Right atrium auricular region (tissue), 2 donors: ENCODE results near the gene GTF2IRD1. TPM values are rescaled to one million over a fixed set of nuclear protein-coding genes. Genes with fewer than 3 reads are reported as not detected.
A peak's percentile ranks its signal among the peaks of the same experiment; 100 is the strongest.
"Not testable (repeated sequence)": the region's sequence is repeated elsewhere in the genome, so short reads cannot be mapped to it uniquely, and the experiment has no call there.

Source experiments
- DNase-seq: peaks from one replicate; pipeline ENCODE4 v3.0.0-alpha.2; 2019; ENCODE audit warnings: low spot score
- H3K27ac ChIP-seq, 2 donors: fragments of 200-600 bp; sonication (generic); 1 replicate in 1 of 2; 2 replicates in 1 of 2; pipeline ENCODE4 v1.5.1; 2016 to 2019
- H3K27me3 ChIP-seq, 2 donors: fragments of 200-600 bp; sonication (generic); one replicate each; pipeline versions ENCODE4 v1.5.1 to v1.6.0; 2017 to 2019
- H3K36me3 ChIP-seq: fragments of 200-600 bp; sonication (generic); one replicate; pipeline ENCODE4 v1.5.1; 2016
- H3K4me1 ChIP-seq, 2 donors: fragments of 200-600 bp; sonication (generic); one replicate each; pipeline versions ENCODE4 v1.5.1 to v1.6.0; 2017 to 2019
- H3K4me3 ChIP-seq, 2 donors: fragments of 200-600 bp; sonication (generic); 1 replicate in 1 of 2; 2 replicates in 1 of 2; pipeline ENCODE4 v1.5.1; 2017 to 2019; ENCODE audit warnings: mild to moderate bottlenecking in 1 of 2, moderate library complexity in 1 of 2
- H3K9me3 ChIP-seq, 2 donors: fragments of 200-600 bp; sonication (generic); one replicate each; pipeline ENCODE4 v1.5.1; 2019
- total RNA-seq, 2 donors: library from RNA; depleted of rRNA; stranded (reverse); fragments of >200 nt; gene quantifications; one replicate each; pipeline ENCODE4 v1.1.0, GENCODE V29; 2016
- TF ChIP-seq, protein P1 (sequence below), 2 donors: fragments of 200-600 bp; sonication (generic); IDR thresholded peaks; one replicate each; pipeline ENCODE4 v1.5.1; 2019; ENCODE audit warnings: antibody characterized with exemption in 2 of 2

The GTF2IRD1 gene
- total RNA-seq, 2 donors from 2014 or later, result 15.6 to 16.5 TPM

DNA sequence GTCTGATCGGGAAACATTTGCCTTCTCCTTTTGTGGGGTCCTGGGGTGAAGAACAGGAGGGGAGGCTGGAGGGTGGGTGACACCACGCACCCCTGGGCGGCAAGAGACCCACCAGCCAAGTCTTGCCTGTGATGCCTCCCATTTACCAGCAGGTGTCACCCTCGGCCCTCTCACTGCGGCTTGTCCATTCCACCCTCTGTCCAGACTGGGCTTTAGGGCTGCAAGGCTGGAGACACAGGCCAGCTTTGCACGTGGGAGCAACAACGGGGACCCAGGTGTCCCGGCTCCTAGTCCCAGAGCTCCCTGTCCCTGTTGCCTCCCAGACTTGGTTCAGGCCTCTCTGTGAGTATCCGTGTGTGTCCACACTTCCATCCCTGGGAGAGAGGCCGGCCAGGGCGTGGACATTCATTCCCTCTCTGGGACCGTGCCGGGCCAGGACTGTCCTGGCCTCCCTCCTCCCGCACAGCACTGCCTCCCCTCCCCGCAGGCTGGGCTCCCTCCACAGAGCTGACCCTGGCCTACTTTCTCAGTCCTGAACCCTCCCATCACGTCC, 36.2 kb upstream of the GTF2IRD1 start:
- DNase-seq, result peak; percentile 70
- H3K9me3 ChIP-seq, result no peaks in the 10 kb centered on the region
- TF ChIP-seq, protein P1, sequence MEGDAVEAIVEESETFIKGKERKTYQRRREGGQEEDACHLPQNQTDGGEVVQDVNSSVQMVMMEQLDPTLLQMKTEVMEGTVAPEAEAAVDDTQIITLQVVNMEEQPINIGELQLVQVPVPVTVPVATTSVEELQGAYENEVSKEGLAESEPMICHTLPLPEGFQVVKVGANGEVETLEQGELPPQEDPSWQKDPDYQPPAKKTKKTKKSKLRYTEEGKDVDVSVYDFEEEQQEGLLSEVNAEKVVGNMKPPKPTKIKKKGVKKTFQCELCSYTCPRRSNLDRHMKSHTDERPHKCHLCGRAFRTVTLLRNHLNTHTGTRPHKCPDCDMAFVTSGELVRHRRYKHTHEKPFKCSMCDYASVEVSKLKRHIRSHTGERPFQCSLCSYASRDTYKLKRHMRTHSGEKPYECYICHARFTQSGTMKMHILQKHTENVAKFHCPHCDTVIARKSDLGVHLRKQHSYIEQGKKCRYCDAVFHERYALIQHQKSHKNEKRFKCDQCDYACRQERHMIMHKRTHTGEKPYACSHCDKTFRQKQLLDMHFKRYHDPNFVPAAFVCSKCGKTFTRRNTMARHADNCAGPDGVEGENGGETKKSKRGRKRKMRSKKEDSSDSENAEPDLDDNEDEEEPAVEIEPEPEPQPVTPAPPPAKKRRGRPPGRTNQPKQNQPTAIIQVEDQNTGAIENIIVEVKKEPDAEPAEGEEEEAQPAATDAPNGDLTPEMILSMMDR (IDR thresholded peaks at IDR 0.05), result peak; percentile 95 to 97
- H3K4me1 ChIP-seq, result peaks cover 0 to 6% of the 10 kb centered on the region in 2 donors
- H3K27me3 ChIP-seq, result no peaks in the 10 kb centered on the region
- H3K36me3 ChIP-seq, result no peaks in the 10 kb centered on the region
- H3K27ac ChIP-seq, result no peak overlapping the region
- no peak overlapping the region for H3K4me3 ChIP-seq

DNA sequence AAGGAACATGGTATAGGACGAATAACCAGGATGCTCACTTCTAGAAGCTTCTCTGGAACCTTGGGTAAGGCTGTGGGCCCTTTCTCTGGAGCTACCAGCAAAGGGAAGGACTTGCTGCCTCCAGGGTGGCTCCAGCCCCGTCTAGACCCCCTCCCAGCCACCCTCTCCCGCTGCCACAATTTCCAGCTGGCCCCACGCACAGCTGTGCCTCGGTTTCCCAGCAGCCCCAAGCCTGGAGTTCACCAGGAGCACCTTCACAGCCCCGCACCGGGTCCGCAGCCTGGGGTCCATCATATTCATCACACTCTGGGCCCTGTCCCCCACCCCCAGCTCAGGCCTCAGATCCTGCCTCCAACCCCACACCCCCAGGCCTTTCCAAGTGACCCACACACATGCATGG, 35.6 kb upstream of the GTF2IRD1 start:
- Histone ChIP-seq H3K4me1 (peaks cover 0 to 6% of the 10 kb centered on the region in 2 donors), H3K36me3 (no peaks in the 10 kb centered on the region), H3K9me3 (no peaks in the 10 kb centered on the region), H3K27me3 (no peaks in the 10 kb centered on the region), H3K27ac (no peak overlapping the region), H3K4me3 (no peak overlapping the region)
- TF ChIP-seq, protein P1 (IDR thresholded peaks at IDR 0.05), result no peak
- no peak for DNase-seq

DNA sequence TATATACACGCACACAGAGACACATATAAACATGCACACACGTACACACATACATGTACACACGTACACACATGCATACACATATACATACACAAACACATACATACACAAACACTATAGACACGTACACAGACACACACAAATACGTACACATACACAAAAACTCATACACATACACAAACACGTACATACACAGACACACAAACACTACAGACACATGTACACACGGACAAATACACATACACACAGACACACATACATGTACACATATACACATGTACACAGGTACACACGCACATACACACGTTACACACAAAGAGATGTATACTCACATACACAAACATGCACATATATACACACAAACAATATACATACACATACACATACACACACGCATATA, 35.2 kb upstream of the GTF2IRD1 start:
- DNase-seq, result no peak
- Histone ChIP-seq H3K27me3 (no peaks in the 10 kb centered on the region), H3K4me3 (no peak overlapping the region), H3K27ac (no peak overlapping the region), H3K36me3 (no peaks in the 10 kb centered on the region), H3K9me3 (no peaks in the 10 kb centered on the region), H3K4me1 (peaks cover 0 to 6% of the 10 kb centered on the region in 2 donors)
- TF ChIP-seq, protein P1 (IDR thresholded peaks at IDR 0.05), result no peak

DNA sequence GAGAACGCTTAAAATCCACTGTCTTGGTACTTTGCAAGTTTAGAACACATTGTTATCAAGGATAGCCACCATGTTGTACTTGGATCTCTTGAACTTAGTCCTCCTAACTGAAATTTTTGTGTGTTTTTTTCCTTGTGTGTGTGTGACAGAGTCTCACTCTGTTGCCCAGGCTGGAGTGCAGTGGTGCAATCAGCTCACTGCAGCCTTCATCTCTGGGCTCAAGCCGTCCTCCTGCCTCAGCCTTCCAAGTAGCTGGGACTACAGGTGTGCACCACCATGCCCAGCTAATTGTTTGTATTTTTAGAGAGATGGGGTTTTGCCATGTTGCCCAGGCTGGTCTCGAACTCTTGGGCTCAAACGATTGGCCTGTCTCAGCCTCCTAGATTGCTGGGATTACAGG, 34.5 kb upstream of the GTF2IRD1 start:
- not testable (repeated sequence) for H3K27ac ChIP-seq, H3K27me3 ChIP-seq, H3K4me3 ChIP-seq, H3K9me3 ChIP-seq, H3K4me1 ChIP-seq, H3K36me3 ChIP-seq, DNase-seq

DNA sequence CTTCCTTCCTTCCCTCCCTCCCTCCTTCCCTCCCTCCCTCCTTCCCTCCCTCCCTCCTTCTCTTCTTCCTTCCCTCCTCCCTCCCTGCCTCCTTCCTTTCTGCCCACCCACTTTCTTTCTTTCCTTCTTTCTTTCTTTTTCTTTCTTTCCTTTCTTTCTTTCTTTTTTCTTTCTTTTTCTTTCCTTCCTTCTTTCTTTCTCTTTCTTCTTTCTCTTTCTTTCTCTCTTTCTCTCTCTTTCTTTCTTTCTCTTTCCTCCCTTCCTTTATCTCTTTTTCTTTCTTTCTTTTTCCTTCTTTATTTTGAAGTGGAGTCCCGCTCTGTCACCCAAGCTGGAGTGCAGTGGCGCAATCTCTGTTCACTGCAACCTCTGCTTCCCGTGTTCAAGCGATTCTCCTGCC, 33.7 kb upstream of the GTF2IRD1 start:
- Histone ChIP-seq H3K9me3 (no peaks in the 10 kb centered on the region), H3K27ac (no peak overlapping the region), H3K4me1 (peaks cover 0 to 6% of the 10 kb centered on the region in 2 donors), H3K4me3 (no peak overlapping the region), H3K36me3 (no peaks in the 10 kb centered on the region), H3K27me3 (no peaks in the 10 kb centered on the region)
- DNase-seq, result no peak
- TF ChIP-seq, protein P1 (IDR thresholded peaks at IDR 0.05), result no peak

DNA sequence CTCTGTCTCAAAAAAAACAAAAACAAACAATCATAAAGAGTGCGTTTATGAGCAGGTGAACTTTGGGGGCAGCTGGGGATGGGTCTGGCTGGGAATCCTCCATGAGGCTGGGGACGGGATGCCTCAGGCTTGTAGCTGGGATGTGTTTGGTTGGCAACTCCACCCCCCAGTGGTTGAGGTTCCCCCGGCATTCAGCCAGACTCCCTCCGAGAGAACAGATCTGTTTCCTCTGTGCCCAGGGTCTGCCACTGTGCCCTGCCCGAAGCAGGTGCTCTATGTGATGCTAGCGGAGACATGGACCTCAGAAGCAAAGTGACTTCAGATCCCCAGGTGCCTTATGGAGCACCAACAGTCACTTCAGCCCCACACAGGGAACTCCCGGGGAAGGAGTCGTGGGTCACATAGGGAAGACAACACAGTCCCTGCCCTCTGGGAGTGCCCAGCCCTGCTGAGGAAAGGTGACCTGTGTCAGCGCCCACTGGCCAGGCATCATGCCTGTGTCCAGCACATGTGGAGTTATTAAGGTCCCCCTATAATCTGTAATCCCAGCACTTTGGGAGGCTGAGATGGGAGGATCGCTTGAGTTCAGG, 29.3 kb upstream of the GTF2IRD1 start:
- Histone ChIP-seq H3K9me3 (no peaks in the 10 kb centered on the region), H3K27me3 (no peaks in the 10 kb centered on the region), H3K36me3 (no peaks in the 10 kb centered on the region), H3K27ac (no peak overlapping the region), H3K4me1 (no peaks in the 10 kb centered on the region), H3K4me3 (no peak overlapping the region)
- TF ChIP-seq, protein P1 (IDR thresholded peaks at IDR 0.05), result no peak
- DNase-seq, result no peak
